ENCODE data around the gene GALNTL6. TPM values are rescaled to one million over a fixed set of nuclear protein-coding genes. Genes with fewer than 3 reads are reported as not detected.

GALNTL6 gene
- total and polyA plus RNA-seq, 9 of the 15 experiments (the other 6 are each of a cell fraction or from before 2014, with no cell fraction given), result 0.18 to 0.50 (median 0.29) TPM

GRCh38 chr4:172998527-172999469 lies 1185.6 kb downstream of the GALNTL6 start (continued):
- TF ChIP-seq TFE3 (CRISPR knock-in tag; IDR thresholded peaks at IDR 0.05) (no peak; the same call in 1 of the 2 replicates), CEBPG (CRISPR knock-in tag; IDR thresholded peaks at IDR 0.05) (peak; percentile 61; the same call in 1 of the 2 replicates), CEBPG (tag; conservative IDR thresholded peaks at IDR 0.05 in 1 of 2, IDR thresholded peaks at IDR 0.05 in 1 of 2) (peak; percentile 53 to 78), ATF4 (CRISPR knock-in tag; IDR thresholded peaks at IDR 0.05) (peak; percentile 66; the same call in 1 of the 2 replicates), SAP30 (IDR thresholded peaks at IDR 0.05; ENCODE audit: borderline replicate concordance, insufficient read depth, low read depth, low read length, poor library complexity, severe bottlenecking) (no peak), ZNF311 (CRISPR knock-in tag; IDR thresholded peaks at IDR 0.05) (no peak), ZNF445 (CRISPR knock-in tag; IDR thresholded peaks at IDR 0.05; ENCODE audit: low read depth) (peak; percentile 48; the same call in 1 of the 2 replicates), MYBL2 (IDR thresholded peaks at IDR 0.05; ENCODE audit: low read depth) (peak; percentile 47; the same call in 1 of the 2 replicates), MYBL2 (CRISPR knock-in tag; IDR thresholded peaks at IDR 0.05; ENCODE audit: borderline replicate concordance) (no peak), BCL6 (CRISPR knock-in tag; IDR thresholded peaks at IDR 0.05) (no peak), ZNF318 (IDR thresholded peaks at IDR 0.05; ENCODE audit: borderline replicate concordance in 1 of 2, low read depth in 1 of 2) (peak in 1 of 2 experiments; percentile 67; a peak in 2 of 4 replicates), SMARCB1 (IDR thresholded peaks at IDR 0.05; ENCODE audit: insufficient read length, low read depth) (peak; percentile 41), NR2C2 (CRISPR knock-in tag; IDR thresholded peaks at IDR 0.05) (no peak), NR2C2 (tag; IDR thresholded peaks at IDR 0.05) (peak; percentile 44), ASH1L (IDR thresholded peaks at IDR 0.05; ENCODE audit: borderline replicate concordance, low read depth, partially characterized antibody) (no peak)

Data from K562 (cell line).